ENCODE results near the gene CFAP77.

The CFAP77 gene

DNA sequence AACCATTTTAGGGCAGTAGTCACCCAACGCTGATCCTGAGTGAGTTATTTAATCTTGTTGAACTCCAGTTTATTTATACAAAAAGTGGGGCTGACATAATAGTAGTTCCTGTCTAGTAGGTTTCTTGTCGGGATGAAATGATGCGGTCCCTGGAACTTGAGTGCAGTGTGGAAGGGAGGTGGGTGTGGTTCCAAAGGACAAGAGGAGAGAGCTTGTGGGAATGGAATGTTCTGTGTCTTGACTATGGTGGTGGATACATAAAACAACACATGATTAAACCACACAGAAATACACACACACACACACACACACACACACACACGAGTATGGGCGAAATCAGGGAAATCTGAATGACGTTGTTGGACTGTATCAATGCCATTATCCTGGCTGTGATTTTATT lies 106.3 kb downstream of the CFAP77 start:
- no peak for DNase-seq (ENCODE audit: low read depth, low spot score)
- H3K9ac ChIP-seq (ENCODE audit: insufficient read length, low read depth) = no peak overlapping the region
- H3K4me3 ChIP-seq (ENCODE audit: insufficient read length, low read depth) = no peak overlapping the region
- H3K4me1 ChIP-seq (ENCODE audit: insufficient read depth, insufficient read length) = peaks cover 6% of the 10 kb centered on the region
- TF ChIP-seq SUZ12 (IDR thresholded peaks at IDR 0.05; ENCODE audit: extremely low read depth, insufficient read depth, insufficient read length) (no peak), ZNF274 (IDR thresholded peaks at IDR 0.05; ENCODE audit: low read depth, low read length) (no peak), YY1 (IDR thresholded peaks at IDR 0.05; ENCODE audit: insufficient read depth, insufficient read length) (no peak)
- H3K9me3 ChIP-seq (ENCODE audit: insufficient read depth, low read length) = no peaks in the 10 kb centered on the region
- no peaks in the 10 kb centered on the region for H3K27me3 ChIP-seq (ENCODE audit: insufficient read depth, insufficient read length)
- H3K36me3 ChIP-seq (ENCODE audit: insufficient read depth, insufficient read length, low read length) = no peaks in the 10 kb centered on the region

DNA sequence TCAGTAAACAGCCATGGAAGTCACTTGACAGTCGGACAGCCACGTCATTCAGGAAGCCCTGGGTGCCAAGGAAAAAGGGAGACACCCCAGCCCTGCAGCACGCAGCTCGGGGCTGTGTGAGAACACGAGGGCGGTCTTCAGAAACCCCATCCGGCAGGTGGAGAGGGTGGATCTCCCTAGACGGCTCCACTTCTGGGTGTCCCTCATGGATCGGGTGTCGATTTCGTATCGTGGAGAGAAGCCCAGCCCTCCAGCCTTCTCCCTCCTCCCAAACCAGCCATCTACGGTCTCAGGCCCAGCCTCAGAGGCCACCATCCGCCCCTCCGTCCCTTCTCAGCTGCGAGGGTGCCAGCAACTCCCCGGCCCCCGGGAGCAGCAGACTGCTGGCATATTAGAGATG lies 106.9 kb downstream of the CFAP77 start:
- Histone ChIP-seq H3K9ac (ENCODE audit: insufficient read length, low read depth) (no peak overlapping the region), H3K36me3 (ENCODE audit: insufficient read depth, insufficient read length, low read length) (no peaks in the 10 kb centered on the region), H3K9me3 (ENCODE audit: insufficient read depth, low read length) (no peaks in the 10 kb centered on the region), H3K27me3 (ENCODE audit: insufficient read depth, insufficient read length) (no peaks in the 10 kb centered on the region), H3K4me1 (ENCODE audit: insufficient read depth, insufficient read length) (peaks cover 6% of the 10 kb centered on the region), H3K4me3 (ENCODE audit: insufficient read length, low read depth) (no peak overlapping the region)
- TF ChIP-seq YY1 (IDR thresholded peaks at IDR 0.05; ENCODE audit: insufficient read depth, insufficient read length) (no peak), ZNF274 (IDR thresholded peaks at IDR 0.05; ENCODE audit: low read depth, low read length) (no peak), SUZ12 (IDR thresholded peaks at IDR 0.05; ENCODE audit: extremely low read depth, insufficient read depth, insufficient read length) (no peak)
- no peak for DNase-seq (ENCODE audit: low read depth, low spot score)

DNA sequence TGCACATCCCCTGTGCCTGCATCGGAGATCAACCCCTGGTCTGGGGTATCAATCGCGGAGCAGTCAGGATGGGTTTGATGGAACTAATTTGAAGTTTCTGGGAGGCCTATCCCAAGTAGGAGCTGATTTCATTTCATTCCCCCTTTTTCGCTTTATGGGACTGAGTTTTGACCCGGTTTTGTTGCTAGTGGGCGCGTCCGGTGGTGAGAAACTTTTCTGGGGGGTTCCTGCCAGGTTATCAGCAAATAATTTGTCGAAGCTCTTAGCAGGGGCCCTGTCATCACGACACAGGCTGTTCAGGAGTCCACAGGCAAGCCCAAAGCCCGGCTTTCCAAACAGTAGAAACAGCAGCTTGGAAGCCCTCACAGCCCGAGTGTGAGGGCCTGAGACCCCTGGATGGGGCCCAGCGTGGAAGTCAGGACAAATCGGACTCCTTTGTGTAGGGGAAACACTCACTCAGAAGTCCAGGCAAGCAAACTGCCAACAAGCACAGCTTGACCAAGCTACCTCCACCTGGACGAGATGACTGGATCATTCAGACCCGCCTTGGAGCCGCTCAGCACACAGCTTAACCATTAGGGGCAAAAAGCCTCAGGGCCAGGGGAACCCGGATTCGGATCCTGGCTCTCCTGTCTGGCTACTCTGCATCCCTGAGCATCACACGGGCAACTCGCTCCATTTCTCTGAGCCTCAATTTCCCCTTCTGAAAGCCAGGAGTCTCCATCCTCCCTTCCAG lies 108.0 kb downstream of the CFAP77 start:
- Histone ChIP-seq H3K27me3 (ENCODE audit: insufficient read depth, insufficient read length) (no peaks in the 10 kb centered on the region), H3K36me3 (ENCODE audit: insufficient read depth, insufficient read length, low read length) (no peaks in the 10 kb centered on the region), H3K9me3 (ENCODE audit: insufficient read depth, low read length) (no peaks in the 10 kb centered on the region), H3K4me3 (ENCODE audit: insufficient read length, low read depth) (no peak overlapping the region), H3K4me1 (ENCODE audit: insufficient read depth, insufficient read length) (peaks cover 6% of the 10 kb centered on the region), H3K9ac (ENCODE audit: insufficient read length, low read depth) (no peak overlapping the region)
- no peak for DNase-seq (ENCODE audit: low read depth, low spot score)
- TF ChIP-seq YY1 (IDR thresholded peaks at IDR 0.05; ENCODE audit: insufficient read depth, insufficient read length) = no peak
- no peak for TF ChIP-seq SUZ12 (IDR thresholded peaks at IDR 0.05; ENCODE audit: extremely low read depth, insufficient read depth, insufficient read length)
- TF ChIP-seq ZNF274 (IDR thresholded peaks at IDR 0.05; ENCODE audit: low read depth, low read length) = no peak

DNA sequence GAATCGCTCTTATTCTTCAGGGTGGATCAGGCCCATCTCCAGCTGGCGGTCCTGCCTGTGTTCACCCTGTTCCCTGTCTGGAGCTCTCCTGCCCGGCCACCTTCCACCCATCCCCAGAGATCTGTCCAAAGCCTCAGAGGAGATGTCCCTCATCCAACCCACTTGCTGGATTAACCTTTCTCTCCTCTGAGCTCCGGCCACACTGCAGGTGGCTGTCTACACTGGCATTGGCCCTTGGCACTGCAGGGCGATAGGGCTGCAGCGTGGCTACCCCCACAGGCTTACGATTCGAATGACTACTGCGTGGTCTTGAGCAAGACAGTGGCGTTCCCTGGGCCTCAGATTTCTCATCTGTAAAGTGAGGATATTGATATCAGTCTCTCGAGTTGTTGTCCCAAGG lies 108.6 kb downstream of the CFAP77 start:
- H3K9me3 ChIP-seq (ENCODE audit: insufficient read depth, low read length) = no peaks in the 10 kb centered on the region
- DNase-seq (ENCODE audit: low read depth, low spot score) = no peak
- no peaks in the 10 kb centered on the region for H3K27me3 ChIP-seq (ENCODE audit: insufficient read depth, insufficient read length)
- H3K4me3 ChIP-seq (ENCODE audit: insufficient read length, low read depth) = no peak overlapping the region
- no peaks in the 10 kb centered on the region for H3K36me3 ChIP-seq (ENCODE audit: insufficient read depth, insufficient read length, low read length)
- no peak for TF ChIP-seq YY1 (IDR thresholded peaks at IDR 0.05; ENCODE audit: insufficient read depth, insufficient read length)
- no peak for TF ChIP-seq ZNF274 (IDR thresholded peaks at IDR 0.05; ENCODE audit: low read depth, low read length)
- TF ChIP-seq SUZ12 (IDR thresholded peaks at IDR 0.05; ENCODE audit: extremely low read depth, insufficient read depth, insufficient read length) = no peak
- no peak overlapping the region for H3K9ac ChIP-seq (ENCODE audit: insufficient read length, low read depth)
- H3K4me1 ChIP-seq (ENCODE audit: insufficient read depth, insufficient read length) = peaks cover 6% of the 10 kb centered on the region

DNA sequence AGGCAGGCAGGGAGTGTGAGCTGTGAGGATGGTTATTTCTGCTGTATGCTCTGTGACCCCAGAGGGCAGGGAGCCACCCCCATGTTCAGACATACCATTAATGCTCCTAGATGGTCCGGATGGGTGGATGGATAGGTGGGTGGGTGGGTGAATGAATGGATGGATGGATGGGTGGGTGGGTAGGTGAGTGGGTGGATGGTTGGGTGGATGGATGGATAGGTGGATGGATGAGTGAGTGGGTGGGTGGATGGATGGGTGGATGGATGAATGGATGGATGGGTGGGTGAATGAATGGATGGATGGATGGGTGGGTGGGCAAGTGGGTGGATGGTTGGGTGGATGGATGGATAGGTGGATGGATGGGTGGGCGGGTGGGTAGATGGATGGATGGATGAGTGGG lies 109.0 kb downstream of the CFAP77 start:
- Histone ChIP-seq H3K27me3 (ENCODE audit: insufficient read depth, insufficient read length) (no peaks in the 10 kb centered on the region), H3K4me3 (ENCODE audit: insufficient read length, low read depth) (no peak overlapping the region), H3K36me3 (ENCODE audit: insufficient read depth, insufficient read length, low read length) (no peaks in the 10 kb centered on the region)

DNA sequence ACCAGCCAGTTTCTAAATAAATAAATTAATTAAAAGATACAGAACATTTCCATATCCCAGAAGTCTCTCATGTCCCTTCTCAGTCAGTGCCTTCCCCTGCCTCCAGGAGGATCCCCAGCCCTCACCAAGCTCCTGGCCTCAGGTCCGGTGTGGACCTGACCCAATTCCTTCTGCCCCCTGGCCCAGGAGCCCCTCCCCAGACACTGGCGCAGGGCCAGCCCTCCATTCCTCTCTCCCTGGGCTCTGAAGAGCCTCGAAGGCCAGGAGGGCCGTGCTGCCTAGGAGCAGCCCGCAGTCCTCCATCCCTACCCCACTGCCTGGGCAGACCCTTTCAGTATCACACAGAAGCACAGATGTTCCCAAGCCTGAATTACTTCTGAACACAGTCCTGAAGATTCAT lies 110.6 kb downstream of the CFAP77 start:
- no peak for TF ChIP-seq YY1 (IDR thresholded peaks at IDR 0.05; ENCODE audit: insufficient read depth, insufficient read length)
- Histone ChIP-seq H3K9ac (ENCODE audit: insufficient read length, low read depth) (no peak overlapping the region), H3K4me3 (ENCODE audit: insufficient read length, low read depth) (no peak overlapping the region), H3K27me3 (ENCODE audit: insufficient read depth, insufficient read length) (no peaks in the 10 kb centered on the region), H3K9me3 (ENCODE audit: insufficient read depth, low read length) (no peaks in the 10 kb centered on the region), H3K36me3 (ENCODE audit: insufficient read depth, insufficient read length, low read length) (no peaks in the 10 kb centered on the region), H3K4me1 (ENCODE audit: insufficient read depth, insufficient read length) (peaks cover 3% of the 10 kb centered on the region)
- DNase-seq (ENCODE audit: low read depth, low spot score) = no peak

More for the DNA sequence above, 109.0 kb downstream of the CFAP77 start:
- TF ChIP-seq YY1 (IDR thresholded peaks at IDR 0.05; ENCODE audit: insufficient read depth, insufficient read length) (no peak), ZNF274 (IDR thresholded peaks at IDR 0.05; ENCODE audit: low read depth, low read length) (no peak), SUZ12 (IDR thresholded peaks at IDR 0.05; ENCODE audit: extremely low read depth, insufficient read depth, insufficient read length) (no peak)
- Histone ChIP-seq H3K9me3 (ENCODE audit: insufficient read depth, low read length) (no peaks in the 10 kb centered on the region), H3K9ac (ENCODE audit: insufficient read length, low read depth) (no peak overlapping the region), H3K4me1 (ENCODE audit: insufficient read depth, insufficient read length) (peaks cover 6% of the 10 kb centered on the region)
- no peak for DNase-seq (ENCODE audit: low read depth, low spot score)

DNA sequence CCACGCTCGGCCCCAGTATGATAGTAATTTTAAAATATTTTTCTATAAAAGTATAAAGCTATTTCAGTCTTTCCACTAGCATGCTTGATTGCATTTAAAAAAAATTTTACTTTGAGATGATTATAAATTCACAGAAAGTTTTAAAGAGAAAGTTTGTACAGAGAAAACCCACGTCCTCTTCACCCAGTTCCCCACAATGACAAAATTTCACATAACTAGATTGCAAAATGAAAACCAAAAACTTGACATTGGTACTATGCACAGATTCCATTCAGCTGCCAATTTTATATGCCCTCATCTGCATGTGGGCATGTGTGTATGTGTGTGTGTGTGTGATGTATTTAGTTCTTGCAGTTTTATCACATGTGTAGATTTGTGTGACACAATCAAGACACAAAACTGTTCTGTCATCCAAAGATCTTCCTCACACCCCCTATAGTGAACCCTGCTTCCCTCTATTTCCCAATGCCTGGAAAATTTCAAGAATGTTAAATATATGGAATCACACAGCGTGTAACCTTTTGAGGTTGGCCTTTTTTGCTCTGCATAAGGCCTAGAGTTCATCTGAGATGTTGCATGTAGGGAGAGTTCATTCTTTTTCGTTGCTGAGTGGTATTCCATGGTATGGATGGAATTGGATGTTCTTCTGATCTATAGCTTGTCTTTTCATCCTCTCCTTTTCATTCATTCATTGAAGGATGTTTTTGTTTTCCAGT lies 115.5 kb downstream of the CFAP77 start:
- Histone ChIP-seq H3K27me3 (ENCODE audit: insufficient read depth, insufficient read length) (no peaks in the 10 kb centered on the region), H3K4me1 (ENCODE audit: insufficient read depth, insufficient read length) (no peaks in the 10 kb centered on the region), H3K9ac (ENCODE audit: insufficient read length, low read depth) (no peak overlapping the region), H3K4me3 (ENCODE audit: insufficient read length, low read depth) (no peak overlapping the region), H3K36me3 (ENCODE audit: insufficient read depth, insufficient read length, low read length) (no peaks in the 10 kb centered on the region), H3K9me3 (ENCODE audit: insufficient read depth, low read length) (no peaks in the 10 kb centered on the region)
- no peak for DNase-seq (ENCODE audit: low read depth, low spot score)
- TF ChIP-seq YY1 (IDR thresholded peaks at IDR 0.05; ENCODE audit: insufficient read depth, insufficient read length) (no peak), ZNF274 (IDR thresholded peaks at IDR 0.05; ENCODE audit: low read depth, low read length) (no peak), SUZ12 (IDR thresholded peaks at IDR 0.05; ENCODE audit: extremely low read depth, insufficient read depth, insufficient read length) (no peak)

All from NT2/D1 (cell line).